Gastroesophageal sphincter (tissue), 3 donors: ENCODE results near the gene TRIML2.

Experiments used
- POLR2A ChIP-seq, 2 donors: fragments of 450-650 bp; IDR thresholded peaks; one replicate each; pipeline ENCODE4 v1.6.1; 2017; ENCODE audit warnings: antibody characterized with exemption in 2 of 2, mild to moderate bottlenecking in 2 of 2, moderate library complexity in 1 of 2
- POLR2AphosphoS5 ChIP-seq: sonication (generic); formaldehyde crosslinking; IDR thresholded peaks from one replicate; pipeline ENCODE4 v1.6.1; 2017; ENCODE audit warnings: antibody characterized with exemption
- TF ChIP-seq, protein P1 (sequence below), 4 experiments: fragments of 200-600 bp in 2 of 4; fragments of 450-650 bp in 2 of 4; sonication (generic) in 1 of 4; IDR thresholded peaks; one replicate each; pipeline ENCODE4 v1.5.1; 2017 to 2019; ENCODE audit warnings: antibody characterized with exemption in 4 of 4, mild to moderate bottlenecking in 2 of 4, moderate library complexity in 2 of 4

DNA sequence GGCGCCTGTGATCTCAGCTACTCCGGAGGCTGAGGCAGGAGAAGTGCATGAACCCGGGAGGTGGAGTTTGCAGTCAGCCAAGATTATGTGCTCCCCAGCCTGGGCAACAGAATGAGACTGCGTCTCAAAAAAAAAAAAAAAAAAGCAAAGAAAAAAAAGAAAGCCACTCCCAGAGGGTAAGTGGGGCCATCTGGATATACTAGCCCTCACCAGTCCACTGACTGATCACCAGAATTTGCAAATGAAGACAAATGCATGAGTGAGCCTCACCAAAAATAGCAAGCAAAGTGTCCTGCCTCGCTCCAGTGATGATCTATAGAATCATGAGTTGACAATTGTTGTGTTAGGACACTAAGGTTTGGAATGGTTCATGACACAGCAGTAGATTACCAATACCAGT lies 66.2 kb downstream of the TRIML2 start:
- TF ChIP-seq, protein P1, sequence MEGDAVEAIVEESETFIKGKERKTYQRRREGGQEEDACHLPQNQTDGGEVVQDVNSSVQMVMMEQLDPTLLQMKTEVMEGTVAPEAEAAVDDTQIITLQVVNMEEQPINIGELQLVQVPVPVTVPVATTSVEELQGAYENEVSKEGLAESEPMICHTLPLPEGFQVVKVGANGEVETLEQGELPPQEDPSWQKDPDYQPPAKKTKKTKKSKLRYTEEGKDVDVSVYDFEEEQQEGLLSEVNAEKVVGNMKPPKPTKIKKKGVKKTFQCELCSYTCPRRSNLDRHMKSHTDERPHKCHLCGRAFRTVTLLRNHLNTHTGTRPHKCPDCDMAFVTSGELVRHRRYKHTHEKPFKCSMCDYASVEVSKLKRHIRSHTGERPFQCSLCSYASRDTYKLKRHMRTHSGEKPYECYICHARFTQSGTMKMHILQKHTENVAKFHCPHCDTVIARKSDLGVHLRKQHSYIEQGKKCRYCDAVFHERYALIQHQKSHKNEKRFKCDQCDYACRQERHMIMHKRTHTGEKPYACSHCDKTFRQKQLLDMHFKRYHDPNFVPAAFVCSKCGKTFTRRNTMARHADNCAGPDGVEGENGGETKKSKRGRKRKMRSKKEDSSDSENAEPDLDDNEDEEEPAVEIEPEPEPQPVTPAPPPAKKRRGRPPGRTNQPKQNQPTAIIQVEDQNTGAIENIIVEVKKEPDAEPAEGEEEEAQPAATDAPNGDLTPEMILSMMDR (IDR thresholded peaks at IDR 0.05): no peak
- TF ChIP-seq POLR2A (IDR thresholded peaks at IDR 0.05) (no peak), POLR2AphosphoS5 (no peak)
